M059J (cell line): ENCODE results near the gene SCGB1D1. TPM values are rescaled to one million over a fixed set of nuclear protein-coding genes. Genes with fewer than 3 reads are reported as not detected.
A peak's percentile ranks its signal among the peaks of the same experiment; 100 is the strongest.

Experiments
- DNase-seq: peaks from one replicate; pipeline ENCODE4 v3.0.0-alpha.2; 2012; ENCODE audit warnings: low read depth
- total RNA-seq: library from RNA; depleted of rRNA; stranded (reverse); fragments of >200 nt; shearing (Covaris generic); gene quantifications from 2 replicates; pipeline ENCODE4 v1.2.3, GENCODE V29; 2014; rRNA removed

The SCGB1D1 gene
- total RNA-seq, 1 experiment from 2014 or later, result not detected

- DNase-seq, result no peak
These were observed 43.7 kb downstream of the SCGB1D1 start for GRCh38 chr11:62233730-62234129.

GRCh38 chr11:62236187-62236586 lies 46.2 kb downstream of the SCGB1D1 start:
- no peak for DNase-seq

GRCh38 chr11:62237499-62237898 lies 47.5 kb downstream of the SCGB1D1 start:
- no peak for DNase-seq

- DNase-seq, result no peak
These were observed 48.1 kb downstream of the SCGB1D1 start for GRCh38 chr11:62238151-62238550.

- no peak for DNase-seq
These were observed 51.1 kb downstream of the SCGB1D1 start for GRCh38 chr11:62241095-62241494.

- DNase-seq, result peak; percentile 59
These were observed 52.0 kb downstream of the SCGB1D1 start, which contains the start of gene SCGB1D2 for GRCh38 chr11:62242021-62242420. Gene SCGB1D2 (plus strand): TSS chr11:62242239. CDS start chr11:62242308, 69 bp downstream.

Other genes with a start within 250 kb of the SCGB1D1 start
- gene BEST1, start 239.9 kb upstream of the SCGB1D1 start, total RNA-seq, result 0.05 and 0.96 TPM in 2 replicates
- 645 and 948 TPM in 2 replicates for gene FTH1, start 222.6 kb upstream of the SCGB1D1 start, total RNA-seq
- 47.9 and 76.2 TPM in 2 replicates for gene INCENP, start 66.2 kb upstream of the SCGB1D1 start, total RNA-seq
- gene SCGB2A1, start 18.5 kb downstream of the SCGB1D1 start, total RNA-seq, result not detected in 2 replicates
- not detected in 2 replicates for gene SCGB1D2, start 52.0 kb downstream of the SCGB1D1 start, total RNA-seq
- gene SCGB2A2, start 79.9 kb downstream of the SCGB1D1 start, total RNA-seq, result not detected in 2 replicates
- gene SCGB1D4, start 108.9 kb downstream of the SCGB1D1 start, total RNA-seq, result not detected in 2 replicates
- gene ASRGL1, start 147.2 kb downstream of the SCGB1D1 start, total RNA-seq, result 16.9 and 25.8 TPM in 2 replicates
- not detected in 2 replicates for gene SCGB1A1, start 228.8 kb downstream of the SCGB1D1 start, total RNA-seq